K562 (cell line): ENCODE results near the gene PAPSS2. TPM values are rescaled to one million over a fixed set of nuclear protein-coding genes. Genes with fewer than 3 reads are reported as not detected.

Experiments used
- ATF1 ChIP-seq, 2 experiments: fragments of 450-650 bp in 1 of 2; IDR thresholded peaks; 2 replicates each; pipeline ENCODE4 v1.6.1; 2016; ENCODE audit warnings: missing compliant biosample characterization in 1 of 2, missing genetic modification characterization in 1 of 2
- CBX3 ChIP-seq, 2 experiments: IDR thresholded peaks; 1 replicate in 1 of 2; 2 replicates in 1 of 2; pipeline ENCODE4 v1.6.1; 2012; ENCODE audit warnings: inconsistent platforms in 2 of 2, low read length in 2 of 2, borderline replicate concordance in 1 of 2, control low read depth in 1 of 2
- EGR1 ChIP-seq: fragments of 450-650 bp; conservative IDR thresholded peaks from 2 replicates; pipeline ENCODE4 v1.6.1; 2017; ENCODE audit warnings: mild to moderate bottlenecking
- HNRNPL ChIP-seq: fragments of 200-400 bp; formaldehyde crosslinking; IDR thresholded peaks from 2 replicates; pipeline ENCODE4 v1.6.1; 2017; ENCODE audit warnings: low read depth, mild to moderate bottlenecking, low read length
- ZBTB40 ChIP-seq, 2 experiments: fragments of 450-650 bp in 1 of 2; sonication (generic) in 1 of 2; formaldehyde crosslinking in 1 of 2; IDR thresholded peaks; 2 replicates each; pipeline versions ENCODE4 v1.7.1 to v1.9.0; 2016 to 2022; ENCODE audit warnings: inconsistent platforms in 1 of 2, mild to moderate bottlenecking in 1 of 2, missing genetic modification reagents in 1 of 2
- ZNF12 ChIP-seq: sonication (generic); formaldehyde crosslinking; IDR thresholded peaks from 2 replicates; pipeline ENCODE4 v1.4.0; 2020; ENCODE audit warnings: mild to moderate bottlenecking, missing genetic modification reagents
- ZNF778 ChIP-seq: fragments of 450-650 bp; formaldehyde crosslinking; IDR thresholded peaks from 2 replicates; pipeline ENCODE4 v1.4.0; 2020; ENCODE audit warnings: mild to moderate bottlenecking, moderate library complexity
- polyA plus RNA-seq, 8 experiments: library from polyadenylated mRNA; depleted of rRNA in 4 of 8; stranded (reverse) in 5 of 8; unstranded in 3 of 8; fragments of >200 nt; fragmentation: Nextera tagmentation in 2 of 8; fragmentation: Illumina TruSeq in 1 of 8; extraction: Ambion mirVana in 2 of 8; extraction: Trizol in 1 of 8; gene quantifications; 2 replicates each; pipeline versions ENCODE4 v1.2.1 to v1.2.3, GENCODE V29; 2011 to 2014; ENCODE audit warnings: inconsistent platforms in 1 of 8, missing spikeins in 1 of 8
- total RNA-seq, 7 experiments: library from RNA; depleted of rRNA in 6 of 7; stranded (reverse); fragments of >200 nt in 6 of 7; fragmentation: Illumina TruSeq in 2 of 7; extraction: Trizol in 2 of 7; gene quantifications; 2 replicates each; pipeline versions ENCODE4 v1.2.1 to v1.2.3, GENCODE V29; 2011 to 2021; ENCODE audit warnings: low replicate concordance in 1 of 7
- TF ChIP-seq, protein P1 (sequence below): fragments of 250-450 bp; sonication (Bioruptor Pico); IDR thresholded peaks from 2 replicates; pipeline ENCODE4 v1.4.0; 2020; ENCODE audit warnings: mild to moderate bottlenecking
- TF ChIP-seq, protein P2 (sequence below): fragments of 250-450 bp; sonication (Bioruptor Pico); IDR thresholded peaks from 2 replicates; pipeline ENCODE4 v1.5.0; 2020; ENCODE audit warnings: mild to moderate bottlenecking, borderline replicate concordance
- TF ChIP-seq, protein P3 (sequence below): fragments of 250-450 bp; sonication (Bioruptor Pico); IDR thresholded peaks from 2 replicates; pipeline ENCODE4 v1.4.0; 2020; ENCODE audit warnings: borderline replicate concordance

The PAPSS2 gene
- total and polyA plus RNA-seq, 9 of the 15 experiments (the other 6 are each of a cell fraction or from before 2014, with no cell fraction given), result 0.01 to 0.29 TPM; not detected in 7

GRCh38 chr10:87660484-87661133 is 931 bp downstream of the PAPSS2 start (continued):
- TF ChIP-seq ZBTB40 (IDR thresholded peaks at IDR 0.05), result peak; percentile 50; the same call in 1 of the 2 replicates
- no peak for TF ChIP-seq ZBTB40 (CRISPR knock-in tag; IDR thresholded peaks at IDR 0.05)
- TF ChIP-seq, protein P1, sequence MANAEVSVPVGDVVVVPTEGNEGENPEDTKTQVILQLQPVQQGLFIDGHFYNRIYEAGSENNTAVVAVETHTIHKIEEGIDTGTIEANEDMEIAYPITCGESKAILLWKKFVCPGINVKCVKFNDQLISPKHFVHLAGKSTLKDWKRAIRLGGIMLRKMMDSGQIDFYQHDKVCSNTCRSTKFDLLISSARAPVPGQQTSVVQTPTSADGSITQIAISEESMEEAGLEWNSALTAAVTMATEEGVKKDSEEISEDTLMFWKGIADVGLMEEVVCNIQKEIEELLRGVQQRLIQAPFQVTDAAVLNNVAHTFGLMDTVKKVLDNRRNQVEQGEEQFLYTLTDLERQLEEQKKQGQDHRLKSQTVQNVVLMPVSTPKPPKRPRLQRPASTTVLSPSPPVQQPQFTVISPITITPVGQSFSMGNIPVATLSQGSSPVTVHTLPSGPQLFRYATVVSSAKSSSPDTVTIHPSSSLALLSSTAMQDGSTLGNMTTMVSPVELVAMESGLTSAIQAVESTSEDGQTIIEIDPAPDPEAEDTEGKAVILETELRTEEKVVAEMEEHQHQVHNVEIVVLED (CRISPR knock-in tag), result no peak
- TF ChIP-seq HNRNPL, result no peak
- TF ChIP-seq ZNF12 (CRISPR knock-in tag), result no peak
- no peak for TF ChIP-seq CBX3 (IDR thresholded peaks at IDR 0.05; ENCODE audit: borderline replicate concordance in 1 of 2, low read length in 2 of 2)
- TF ChIP-seq, protein P2, sequence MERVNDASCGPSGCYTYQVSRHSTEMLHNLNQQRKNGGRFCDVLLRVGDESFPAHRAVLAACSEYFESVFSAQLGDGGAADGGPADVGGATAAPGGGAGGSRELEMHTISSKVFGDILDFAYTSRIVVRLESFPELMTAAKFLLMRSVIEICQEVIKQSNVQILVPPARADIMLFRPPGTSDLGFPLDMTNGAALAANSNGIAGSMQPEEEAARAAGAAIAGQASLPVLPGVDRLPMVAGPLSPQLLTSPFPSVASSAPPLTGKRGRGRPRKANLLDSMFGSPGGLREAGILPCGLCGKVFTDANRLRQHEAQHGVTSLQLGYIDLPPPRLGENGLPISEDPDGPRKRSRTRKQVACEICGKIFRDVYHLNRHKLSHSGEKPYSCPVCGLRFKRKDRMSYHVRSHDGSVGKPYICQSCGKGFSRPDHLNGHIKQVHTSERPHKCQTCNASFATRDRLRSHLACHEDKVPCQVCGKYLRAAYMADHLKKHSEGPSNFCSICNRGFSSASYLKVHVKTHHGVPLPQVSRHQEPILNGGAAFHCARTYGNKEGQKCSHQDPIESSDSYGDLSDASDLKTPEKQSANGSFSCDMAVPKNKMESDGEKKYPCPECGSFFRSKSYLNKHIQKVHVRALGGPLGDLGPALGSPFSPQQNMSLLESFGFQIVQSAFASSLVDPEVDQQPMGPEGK, result no peak
- no peak for TF ChIP-seq ZNF778
- TF ChIP-seq EGR1, result no peak
- no peak for TF ChIP-seq ATF1 (CRISPR knock-in tag; IDR thresholded peaks at IDR 0.05)
- TF ChIP-seq ATF1 (tag; IDR thresholded peaks at IDR 0.05), result peak; percentile 43; the same call in 1 of the 2 replicates
- TF ChIP-seq, protein P3, sequence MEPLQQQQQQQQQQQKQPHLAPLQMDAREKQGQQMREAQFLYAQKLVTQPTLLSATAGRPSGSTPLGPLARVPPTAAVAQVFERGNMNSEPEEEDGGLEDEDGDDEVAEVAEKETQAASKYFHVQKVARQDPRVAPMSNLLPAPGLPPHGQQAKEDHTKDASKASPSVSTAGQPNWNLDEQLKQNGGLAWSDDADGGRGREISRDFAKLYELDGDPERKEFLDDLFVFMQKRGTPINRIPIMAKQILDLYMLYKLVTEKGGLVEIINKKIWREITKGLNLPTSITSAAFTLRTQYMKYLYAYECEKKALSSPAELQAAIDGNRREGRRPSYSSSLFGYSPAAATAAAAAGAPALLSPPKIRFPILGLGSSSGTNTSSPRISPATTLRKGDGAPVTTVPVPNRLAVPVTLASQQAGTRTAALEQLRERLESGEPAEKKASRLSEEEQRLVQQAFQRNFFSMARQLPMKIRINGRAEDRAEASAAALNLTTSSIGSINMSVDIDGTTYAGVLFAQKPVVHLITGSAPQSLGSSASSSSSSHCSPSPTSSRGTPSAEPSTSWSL (CRISPR knock-in tag), result no peak
